Measurements from ENCODE around the gene GDF3.
A peak's percentile ranks its signal among the peaks of the same experiment; 100 is the strongest.
"Not testable (repeated sequence)": the region's sequence is repeated elsewhere in the genome, so short reads cannot be mapped to it uniquely, and the experiment has no call there.

Gene GDF3

GRCh38 chr12:7666595-7666994 lies 29.0 kb downstream of the GDF3 start:
- no peak for DNase-seq

- DNase-seq = no peak
These were observed 33.8 kb downstream of the GDF3 start for GRCh38 chr12:7661741-7662140.

GRCh38 chr12:7656121-7656520 lies 39.5 kb downstream of the GDF3 start:
- no peak for DNase-seq

- no peak for DNase-seq
These were observed 45.5 kb downstream of the GDF3 start for GRCh38 chr12:7650091-7650490.

GRCh38 chr12:7647071-7647470 lies 48.5 kb downstream of the GDF3 start:
- DNase-seq = no peak

GRCh38 chr12:7646178-7646475 lies 49.4 kb downstream of the GDF3 start:
- no peak for DNase-seq

- DNase-seq = peak; percentile 46
These were observed 50.0 kb downstream of the GDF3 start for GRCh38 chr12:7645395-7646177.

- peak; percentile 51 for DNase-seq
These were observed 52.7 kb downstream of the GDF3 start for GRCh38 chr12:7642876-7643309.

GRCh38 chr12:7642287-7642686 lies 53.3 kb downstream of the GDF3 start:
- DNase-seq = no peak

- DNase-seq = not testable (repeated sequence)
These were observed 55.2 kb downstream of the GDF3 start for GRCh38 chr12:7640123-7640995.
